Measurements from ENCODE around the gene STRIP1. TPM values are rescaled to one million over a fixed set of nuclear protein-coding genes. Genes with fewer than 3 reads are reported as not detected.

Gene STRIP1
- total and polyA plus RNA-seq, 2 donors (not counting 3 experiments of a cell fraction or from before 2014, with no cell fraction given): 26.2 to 42.1 TPM

- H3K9me1 ChIP-seq (replicated peaks; ENCODE audit: control insufficient read depth, extremely low read depth, insufficient read depth, low read length): no peaks in the 10 kb centered on the region
- FAIRE-seq (no peak), DNase-seq (ENCODE audit: low read depth, low spot score) (no peak)
- no peak overlapping the region for H3K9ac ChIP-seq (replicated peaks; ENCODE audit: extremely low read depth, insufficient read depth, low read length)
- intact Hi-C loops (cut with micrococcal nuclease): no loop called here
- dilution Hi-C loops (cut with MboI; ENCODE audit: extremely low pct_ligation_motif_present, low sequenced_read_pairs): no loop called here
- CTCF ChIA-PET: interaction anchor here (0.9 kb wide), 1 partner anchor 17 kb away, joined by 3 read pairs; no protein-coding TSS in a partner anchor
- H3K79me2 ChIP-seq (ENCODE audit: control insufficient read depth, insufficient read depth, low read length): peaks cover 61% of the 10 kb centered on the region
- no peak overlapping the region for H3K4me2 ChIP-seq (ENCODE audit: insufficient read depth, low read length)
- no peaks in the 10 kb centered on the region for H3K27me3 ChIP-seq (ENCODE audit: control insufficient read depth in 2 of 2, insufficient read depth in 2 of 2, low read length in 2 of 2)
- BruUV-seq (replicated peaks): no TSS peak
- no peaks in the 10 kb centered on the region for H3K9me3 ChIP-seq (replicated peaks; ENCODE audit: control insufficient read depth, insufficient read depth, low read length)
- no peaks in the 10 kb centered on the region for H3K4me1 ChIP-seq (ENCODE audit: control insufficient read depth, extremely low read depth, insufficient read depth, low read length)
- no peak overlapping the region for H2AFZ ChIP-seq (ENCODE audit: low read depth, low read length)
- TF ChIP-seq, protein P1, sequence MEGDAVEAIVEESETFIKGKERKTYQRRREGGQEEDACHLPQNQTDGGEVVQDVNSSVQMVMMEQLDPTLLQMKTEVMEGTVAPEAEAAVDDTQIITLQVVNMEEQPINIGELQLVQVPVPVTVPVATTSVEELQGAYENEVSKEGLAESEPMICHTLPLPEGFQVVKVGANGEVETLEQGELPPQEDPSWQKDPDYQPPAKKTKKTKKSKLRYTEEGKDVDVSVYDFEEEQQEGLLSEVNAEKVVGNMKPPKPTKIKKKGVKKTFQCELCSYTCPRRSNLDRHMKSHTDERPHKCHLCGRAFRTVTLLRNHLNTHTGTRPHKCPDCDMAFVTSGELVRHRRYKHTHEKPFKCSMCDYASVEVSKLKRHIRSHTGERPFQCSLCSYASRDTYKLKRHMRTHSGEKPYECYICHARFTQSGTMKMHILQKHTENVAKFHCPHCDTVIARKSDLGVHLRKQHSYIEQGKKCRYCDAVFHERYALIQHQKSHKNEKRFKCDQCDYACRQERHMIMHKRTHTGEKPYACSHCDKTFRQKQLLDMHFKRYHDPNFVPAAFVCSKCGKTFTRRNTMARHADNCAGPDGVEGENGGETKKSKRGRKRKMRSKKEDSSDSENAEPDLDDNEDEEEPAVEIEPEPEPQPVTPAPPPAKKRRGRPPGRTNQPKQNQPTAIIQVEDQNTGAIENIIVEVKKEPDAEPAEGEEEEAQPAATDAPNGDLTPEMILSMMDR (IDR thresholded peaks at IDR 0.05; ENCODE audit: extremely low read depth in 1 of 2, insufficient read depth in 1 of 2, low read depth in 1 of 2, low read length in 2 of 2): no peak
- TF ChIP-seq EZH2 (IDR thresholded peaks at IDR 0.05; ENCODE audit: borderline replicate concordance, low read depth, low read length, severe bottlenecking) (no peak), POLR2A (IDR thresholded peaks at IDR 0.05; ENCODE audit: low read depth, low read length) (no peak), FOS (IDR thresholded peaks at IDR 0.05; ENCODE audit: borderline replicate concordance, insufficient read depth, low read length) (no peak), POLR2AphosphoS5 (IDR thresholded peaks at IDR 0.05; ENCODE audit: insufficient read depth, low read depth, low read length) (no peak), JUN (IDR thresholded peaks at IDR 0.05; ENCODE audit: borderline replicate concordance, insufficient read depth, insufficient read length, low read depth) (no peak), GATA2 (IDR thresholded peaks at IDR 0.05; ENCODE audit: insufficient read depth, insufficient read length, low read depth, low read length) (no peak), MAX (IDR thresholded peaks at IDR 0.05; ENCODE audit: insufficient read depth, insufficient read length) (no peak), MYC (IDR thresholded peaks at IDR 0.05; ENCODE audit: low read depth, low read length) (no peak)
- H3K27ac ChIP-seq (ENCODE audit: insufficient read depth, low read depth, low read length): no peak overlapping the region
- POLR2A ChIA-PET: no interaction called here
- no peaks in the 10 kb centered on the region for H4K20me1 ChIP-seq (replicated peaks; ENCODE audit: control insufficient read depth, extremely low read depth, insufficient read depth, low read length)
- H3K4me3 ChIP-seq (replicated peaks in 1 of 3; ENCODE audit: insufficient read depth in 1 of 3, low read depth in 1 of 3, low read length in 3 of 3): no peak overlapping the region
- peaks cover 0 to 2% of the 10 kb centered on the region in 2 experiments for H3K36me3 ChIP-seq (ENCODE audit: control insufficient read depth in 2 of 2, extremely low read depth in 1 of 2, insufficient read depth in 2 of 2, low read length in 2 of 2)
These were observed 39.8 kb upstream of the STRIP1 start for GRCh38 chr1:109994654-109995053.

Data from endothelial cell of umbilical vein (primary cell).